COLO668 (cell line): ENCODE measurements around the gene DEGS1.

Source experiments
- DNase-seq: peaks from one replicate; lab custom pipeline; 2025; ENCODE audit not compliant: unreplicated experiment; lab: John Stamatoyannopoulos, UW

The DEGS1 gene

GRCh38 chr1:224182866-224183590, at the start of gene DEGS1:
DEGS1 (plus strand) TSS chr1:224183240; CDS start chr1:224183337, 97 bp downstream.
- DNase-seq = peak; percentile 91

GRCh38 chr1:224133741-224134299, 49.2 kb upstream of the DEGS1 start:
- no peak for DNase-seq

GRCh38 chr1:224137518-224137917, 45.5 kb upstream of the DEGS1 start:
- DNase-seq = no peak

- no peak for DNase-seq
These were observed 44.8 kb upstream of the DEGS1 start for GRCh38 chr1:224138198-224138597.

GRCh38 chr1:224141693-224142092, 41.3 kb upstream of the DEGS1 start:
- no peak for DNase-seq

- no peak for DNase-seq
These were observed 33.3 kb upstream of the DEGS1 start for GRCh38 chr1:224149709-224150108.

GRCh38 chr1:224151117-224151516, 31.9 kb upstream of the DEGS1 start:
- no peak for DNase-seq

GRCh38 chr1:224157316-224157715, 25.7 kb upstream of the DEGS1 start:
- no peak for DNase-seq

GRCh38 chr1:224159541-224159940, 23.5 kb upstream of the DEGS1 start:
- no peak for DNase-seq

- DNase-seq = no peak
These were observed 22.8 kb upstream of the DEGS1 start for GRCh38 chr1:224160171-224160682.

- DNase-seq = no peak
These were observed 20.3 kb upstream of the DEGS1 start for GRCh38 chr1:224162768-224163167.

GRCh38 chr1:224163311-224163710, 19.7 kb upstream of the DEGS1 start:
- no peak for DNase-seq

GRCh38 chr1:224168859-224169380, 14.1 kb upstream of the DEGS1 start:
- DNase-seq = no peak

GRCh38 chr1:224169718-224170270, 13.2 kb upstream of the DEGS1 start:
- DNase-seq = no peak

GRCh38 chr1:224170343-224170742, 12.7 kb upstream of the DEGS1 start:
- DNase-seq = no peak

- no peak for DNase-seq
These were observed 12.1 kb upstream of the DEGS1 start for GRCh38 chr1:224170748-224171478.

- DNase-seq = no peak
These were observed 10.8 kb upstream of the DEGS1 start for GRCh38 chr1:224172229-224172628.

- no peak for DNase-seq
These were observed 9.5 kb upstream of the DEGS1 start for GRCh38 chr1:224173523-224173922.

- DNase-seq = no peak
These were observed 7.4 kb upstream of the DEGS1 start for GRCh38 chr1:224175617-224176016.

GRCh38 chr1:224177356-224177999, 5.6 kb upstream of the DEGS1 start:
- DNase-seq = no peak

GRCh38 chr1:224178894-224179293, 4.1 kb upstream of the DEGS1 start:
- DNase-seq = no peak
